ENCODE measurements around the gene SLIT1.

DNA sequence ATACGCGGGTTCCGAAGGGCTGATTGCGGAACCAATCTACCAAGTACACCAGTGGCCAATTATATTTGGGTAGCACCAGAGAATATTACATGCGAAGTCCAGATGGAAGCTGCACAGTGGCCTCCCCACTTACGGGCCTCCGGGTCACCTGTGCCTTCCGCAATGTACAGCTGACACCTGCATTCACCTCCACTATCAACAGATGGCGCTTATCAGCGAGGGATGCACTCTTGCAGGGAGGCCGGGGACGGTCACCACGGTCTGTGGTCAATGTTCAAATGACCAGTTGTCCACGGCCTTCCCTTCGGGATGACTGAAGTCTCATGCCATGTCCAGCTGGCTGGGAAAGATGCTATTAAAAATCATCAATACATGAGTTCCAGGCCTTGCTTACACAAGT lies 47.6 kb downstream of the SLIT1 start:
- TF ChIP-seq CTCF (IDR thresholded peaks at IDR 0.05) (peak in 2 of 7 experiments; percentile 9 to 18), POLR2A (IDR thresholded peaks at IDR 0.05) (no peak)

Data from body of pancreas (tissue), 4 donors.